ENCODE data around the gene PTGES3.
"Not testable (repeated sequence)": the region's sequence is repeated elsewhere in the genome, so short reads cannot be mapped to it uniquely, and the experiment has no call there.

Gene PTGES3

DNA sequence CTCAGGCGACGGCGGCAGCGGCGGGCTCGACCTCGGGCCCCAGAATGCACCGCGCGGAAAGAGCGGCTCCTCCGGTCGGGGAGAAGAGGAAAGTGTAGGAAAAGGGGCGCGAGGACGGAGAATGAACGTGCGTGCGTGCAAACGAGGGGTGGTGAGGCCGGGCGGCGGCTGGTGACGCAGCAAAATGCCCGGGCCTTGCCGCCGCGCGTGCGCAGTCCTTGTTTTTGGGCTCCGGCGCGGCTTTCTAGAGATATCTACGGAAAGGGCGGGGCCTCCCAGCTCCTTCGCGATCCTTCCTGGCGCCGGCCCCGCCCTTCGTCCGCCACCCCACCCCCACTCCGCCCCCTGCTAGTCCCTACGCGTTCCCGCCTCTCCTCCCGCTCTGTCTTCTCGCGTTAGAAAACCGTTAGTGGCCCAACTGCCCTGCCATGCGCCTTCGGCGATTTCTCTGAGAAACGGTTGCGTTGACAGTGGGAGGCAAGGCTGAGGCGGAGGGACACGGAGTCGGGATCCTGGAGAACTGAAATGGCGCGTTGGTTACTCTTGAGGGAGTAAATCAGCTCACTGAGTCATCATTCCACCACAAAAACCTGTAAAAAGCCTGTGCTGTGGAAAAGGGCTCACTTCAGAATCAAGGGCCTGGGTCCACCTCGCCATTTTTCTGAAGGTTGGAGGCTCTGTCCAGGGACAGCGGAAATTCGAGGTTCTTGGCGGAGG lies at the start of gene PTGES3:
Gene PTGES3, minus strand, starts transcription at position 156 of the 717 bp plus-strand sequence. CDS start 285 bp downstream, outside the sequence.
- peak; percentile 98 for DNase-seq

DNA sequence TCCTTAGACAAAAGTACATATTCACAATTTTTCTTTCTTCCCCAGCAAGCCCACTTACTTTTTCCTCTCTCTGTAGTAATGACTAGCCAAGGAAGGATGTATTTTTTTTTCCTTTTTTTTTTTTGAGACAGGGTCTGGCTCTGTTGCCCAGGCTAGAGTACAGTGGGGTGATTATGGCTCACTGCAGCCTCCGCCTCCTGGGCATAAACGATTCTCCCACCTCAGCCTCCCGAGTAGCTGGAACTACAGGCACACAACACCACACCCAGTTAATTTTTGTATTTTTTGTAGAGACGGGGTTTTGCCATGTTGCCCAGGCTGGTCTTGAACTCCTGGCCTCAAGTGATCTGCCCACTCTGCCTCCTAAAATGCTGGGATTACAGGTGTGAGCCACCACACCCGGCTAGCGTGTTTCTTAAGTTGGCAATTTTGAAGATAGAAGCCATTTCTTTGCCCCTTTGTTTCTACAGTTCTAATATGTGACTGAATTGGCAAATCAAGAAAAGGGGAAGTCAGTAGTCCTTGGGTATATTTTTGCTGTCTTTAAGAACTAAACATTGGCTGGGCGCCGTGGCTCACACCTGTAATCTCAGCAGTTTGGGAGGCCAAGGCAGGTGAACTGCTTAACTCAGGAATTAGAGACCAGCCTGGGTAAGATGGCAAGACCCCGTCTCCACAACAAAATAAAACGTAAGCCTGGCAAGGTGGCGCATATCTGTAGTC lies 40.2 kb upstream of the PTGES3 start:
- no peak for DNase-seq

DNA sequence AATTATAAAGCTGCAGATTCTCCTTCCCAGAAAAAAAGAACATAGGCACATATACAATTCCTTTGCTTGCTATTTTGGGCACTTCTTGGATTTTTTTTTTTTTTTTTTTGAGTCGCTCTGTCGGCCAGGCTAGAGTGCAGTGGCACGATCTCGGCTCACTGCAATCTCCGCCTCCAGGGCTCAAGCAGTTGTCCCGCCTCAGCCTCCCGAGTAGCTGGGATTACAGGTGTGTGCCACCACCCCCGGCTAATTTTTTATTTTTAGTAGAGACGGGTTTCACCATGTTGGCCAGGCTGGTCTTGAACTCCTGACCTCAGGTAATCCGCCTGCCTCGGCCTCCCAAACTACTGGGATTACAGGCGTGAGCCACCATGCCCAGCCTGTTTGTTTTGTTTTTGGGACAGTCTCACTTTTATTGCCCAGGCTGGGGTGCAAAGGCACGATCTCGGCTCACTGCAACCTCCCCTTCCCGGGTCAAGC lies 38.2 kb upstream of the PTGES3 start:
- not testable (repeated sequence) for DNase-seq

- DNase-seq, result no peak
Measured at GRCh38 chr12:56725723-56726102, 37.6 kb upstream of the PTGES3 start.

DNA sequence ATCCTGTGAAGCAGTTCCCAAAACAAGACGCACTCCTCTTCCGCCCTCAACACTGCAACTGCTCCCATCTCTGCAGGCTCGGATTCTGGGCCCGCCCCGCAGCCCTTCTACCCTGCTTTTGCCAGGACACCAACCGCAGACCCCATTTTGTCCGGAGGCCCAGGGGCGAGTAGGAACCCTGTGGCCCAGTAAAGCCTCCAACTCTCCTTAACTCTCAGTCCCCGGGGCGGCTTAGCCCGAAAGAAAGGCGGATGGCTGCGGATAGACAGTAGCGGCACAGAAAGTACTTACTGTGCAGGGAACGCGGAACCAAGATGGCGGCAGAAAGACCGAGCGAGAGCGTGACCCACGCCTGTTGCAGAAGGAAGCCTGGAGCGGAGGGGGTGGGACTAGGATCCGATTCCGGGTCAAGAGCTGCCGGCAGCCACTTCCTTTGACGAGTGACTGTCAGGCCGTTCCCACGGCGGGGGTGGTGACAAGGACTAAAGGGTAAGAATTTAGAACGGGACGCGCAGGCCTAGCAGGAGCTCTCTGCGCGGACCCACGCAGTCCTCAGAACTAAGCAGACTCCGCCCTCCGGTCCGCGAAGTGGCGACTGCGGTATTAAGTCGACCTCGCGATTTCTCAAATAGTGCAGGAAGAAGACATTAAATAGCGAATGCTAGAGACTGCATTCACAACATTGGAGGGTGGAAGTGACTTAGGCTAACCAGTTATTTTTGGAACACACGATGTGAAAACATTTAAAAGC lies 37.1 kb upstream of the PTGES3 start, which contains the start of gene NACA:
Gene NACA, minus strand, starts transcription at position 328 of the 751 bp plus-strand sequence. CDS start 778 bp downstream, outside the sequence.
- DNase-seq, result peak; percentile 99

- DNase-seq, result no peak
Measured at GRCh38 chr12:56724701-56724971, 36.6 kb upstream of the PTGES3 start.

DNA sequence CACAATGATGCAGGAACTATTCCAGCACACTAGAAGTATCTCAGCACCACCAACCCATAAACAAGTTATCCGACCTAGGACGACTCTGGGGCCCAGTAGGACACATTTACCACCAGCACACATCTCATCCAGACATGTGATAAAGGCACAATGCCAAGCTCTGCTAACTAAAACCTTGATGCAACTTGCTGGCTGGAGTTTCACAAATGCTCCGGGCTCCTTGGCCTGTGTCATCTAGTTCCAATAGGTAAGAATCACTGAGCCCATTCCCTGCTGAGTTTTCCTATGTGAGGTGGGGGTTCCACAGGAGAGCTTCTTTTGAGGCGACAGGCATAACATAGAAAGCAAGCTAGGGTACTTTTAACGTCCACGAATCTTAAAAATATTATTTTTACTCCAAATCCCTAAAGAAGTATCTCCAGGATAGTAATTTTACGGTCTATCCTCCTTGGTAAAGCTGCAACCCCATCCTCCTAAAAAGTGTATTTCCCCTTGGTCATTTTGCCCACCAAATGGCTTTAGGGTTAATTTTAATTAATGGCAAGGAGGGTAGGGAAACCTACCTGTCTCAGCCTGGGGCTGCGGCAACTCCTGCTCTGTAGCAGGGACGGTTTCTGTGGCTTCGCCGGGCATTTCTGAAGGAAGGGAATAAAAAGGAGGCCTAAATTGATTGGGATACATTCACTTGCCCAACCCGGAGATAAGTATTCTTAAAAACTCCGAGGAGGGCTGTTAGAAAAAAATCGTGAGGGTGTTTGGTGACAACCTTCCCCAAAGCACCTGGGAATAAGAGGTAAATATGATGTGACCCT lies 36.0 kb upstream of the PTGES3 start:
- no peak for DNase-seq

DNA sequence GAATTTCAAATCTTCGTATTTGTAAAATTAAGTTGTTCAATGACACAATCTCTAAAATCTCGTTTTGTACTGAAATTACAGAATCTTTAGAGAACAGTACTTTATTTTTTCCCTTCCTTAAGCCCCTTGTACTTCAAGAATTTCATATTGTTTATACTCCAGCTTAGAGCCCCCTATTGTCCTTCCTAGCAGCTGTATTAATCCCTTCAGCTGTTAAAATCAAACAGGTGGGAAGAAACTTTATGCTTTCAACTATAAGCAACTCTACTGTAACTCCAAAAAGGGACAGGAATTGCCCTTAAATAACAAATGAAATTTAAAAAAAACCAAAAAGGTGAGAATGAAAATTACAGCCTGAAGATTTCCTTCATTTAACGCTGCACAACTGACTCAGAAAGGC lies 35.3 kb upstream of the PTGES3 start:
- DNase-seq, result no peak

- DNase-seq, result no peak
Measured at GRCh38 chr12:56722832-56723231, 34.7 kb upstream of the PTGES3 start.

DNA sequence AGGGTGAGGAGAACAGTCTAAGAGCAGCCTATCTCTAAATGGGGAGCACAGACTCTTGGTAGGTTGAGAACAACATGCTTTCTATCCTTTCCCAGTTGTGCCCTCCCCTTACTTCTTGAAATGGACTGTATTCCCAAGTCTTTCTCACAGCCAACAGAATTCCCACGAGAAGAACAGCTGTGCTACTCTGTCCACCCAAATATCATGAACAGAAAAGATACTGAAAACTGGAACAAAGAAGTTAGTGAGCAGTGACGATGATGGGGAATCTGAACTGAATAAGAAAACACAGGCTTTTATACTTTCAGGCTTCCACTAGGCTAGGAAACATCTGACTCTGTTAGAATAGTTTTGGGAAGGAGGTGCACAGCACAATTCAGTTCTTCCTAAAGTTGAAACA lies 33.6 kb upstream of the PTGES3 start:
- DNase-seq, result no peak

DNA sequence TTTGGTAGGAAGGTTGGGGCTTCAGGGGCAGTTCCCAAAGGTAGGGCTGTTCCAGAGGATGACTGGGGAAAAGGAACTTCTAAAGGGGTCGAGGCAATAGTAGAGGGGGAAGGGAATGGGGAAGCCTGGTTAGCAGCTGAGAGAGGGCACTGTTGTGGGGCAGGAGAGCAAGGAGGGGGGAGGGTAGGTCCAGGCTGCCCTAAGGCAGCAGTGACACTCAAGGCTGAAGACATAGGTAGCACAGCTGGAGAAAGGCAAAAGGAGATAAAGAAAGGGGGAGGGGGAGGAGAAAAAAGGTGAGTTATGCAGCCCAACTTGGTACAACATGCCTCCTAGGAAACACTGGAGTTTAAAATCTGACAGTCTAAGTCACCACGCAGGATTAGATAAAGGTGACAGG lies 33.1 kb upstream of the PTGES3 start:
- no peak for DNase-seq

- DNase-seq, result no peak
Measured at GRCh38 chr12:56720731-56721151, 32.7 kb upstream of the PTGES3 start.

DNA sequence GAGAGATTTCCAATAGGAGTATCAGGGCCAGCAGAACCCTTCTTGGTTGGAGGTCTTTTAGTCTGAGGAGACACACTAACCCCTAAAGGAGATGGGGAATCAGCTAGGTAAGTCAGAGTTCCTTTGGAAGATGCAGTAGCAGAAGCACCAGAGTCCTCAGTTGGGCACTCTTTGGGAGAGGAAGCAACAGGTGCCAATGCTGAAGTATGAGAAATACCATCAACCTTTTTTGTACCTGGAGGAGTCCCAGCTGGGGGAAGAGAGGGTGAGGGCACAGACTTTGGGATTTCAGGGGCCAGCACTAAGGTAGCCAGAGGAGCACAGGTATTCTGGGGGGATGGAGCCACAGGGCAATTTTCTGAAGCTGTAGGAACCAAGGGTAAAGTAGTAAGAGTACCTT lies 31.0 kb upstream of the PTGES3 start:
- DNase-seq, result no peak

DNA sequence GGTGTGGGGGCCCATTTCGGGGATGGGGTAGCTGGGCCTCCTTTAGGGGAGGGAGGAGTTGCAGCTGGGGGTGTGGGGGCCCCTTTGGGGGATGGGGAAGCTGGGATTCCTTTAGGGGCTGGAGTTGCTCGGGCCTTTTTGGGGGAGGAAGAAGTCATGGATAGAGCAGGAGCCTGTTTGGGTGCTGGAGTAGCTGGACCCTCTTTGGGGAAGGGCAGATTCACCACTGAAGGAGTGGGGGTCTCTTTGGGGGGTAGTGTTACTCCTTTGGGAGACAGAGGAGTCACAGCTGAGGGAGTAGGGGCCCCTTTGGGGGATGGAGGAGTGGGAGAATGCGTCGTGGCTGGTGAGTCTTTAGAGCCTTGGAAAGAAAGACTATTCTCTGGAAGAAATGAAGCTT lies 30.6 kb upstream of the PTGES3 start:
- DNase-seq, result no peak

- no peak for DNase-seq
Measured at GRCh38 chr12:56718149-56718548, 30.1 kb upstream of the PTGES3 start.

GRCh38 chr12:56716933-56717880 lies 29.1 kb upstream of the PTGES3 start:
- no peak for DNase-seq

DNA sequence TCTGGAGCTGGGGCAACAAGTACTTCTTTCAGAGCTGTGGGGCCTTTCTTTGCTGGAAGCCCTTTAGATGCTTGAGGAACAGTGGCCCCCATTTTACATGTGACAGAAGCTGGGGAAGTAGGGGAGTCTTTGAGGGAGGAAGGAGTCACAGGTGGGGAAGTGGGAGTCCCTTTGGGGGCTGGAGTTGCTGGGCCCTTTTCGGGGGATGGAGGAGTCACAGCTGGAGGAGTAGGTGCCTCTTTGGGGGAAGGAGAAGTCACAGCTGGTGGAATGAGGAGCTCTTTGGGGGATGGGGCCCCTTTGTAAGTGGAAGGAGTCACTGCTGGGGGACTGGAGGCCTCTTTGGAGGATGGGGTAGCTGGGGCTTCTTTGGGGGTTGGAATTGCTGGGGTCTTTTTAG lies 28.4 kb upstream of the PTGES3 start:
- no peak for DNase-seq

DNA sequence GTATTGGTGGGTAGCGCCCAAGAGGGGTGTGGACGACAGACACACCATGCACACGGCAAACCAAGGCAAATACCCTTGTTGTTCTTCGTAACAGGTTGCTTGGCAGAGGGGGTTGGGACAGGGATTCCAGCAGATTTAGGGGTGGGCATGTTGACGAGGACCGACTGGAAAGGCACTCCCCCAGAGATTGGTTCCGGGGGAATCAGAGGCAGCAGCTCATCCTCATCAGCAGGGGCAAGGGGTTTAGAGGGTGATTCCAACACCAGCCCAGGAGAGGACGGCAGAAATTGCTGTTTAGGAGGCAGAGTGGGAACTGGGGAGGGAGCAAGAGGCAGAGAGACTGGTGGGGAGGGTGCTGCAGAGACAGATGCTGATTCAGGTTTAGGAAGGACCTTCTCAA lies 27.7 kb upstream of the PTGES3 start:
- DNase-seq, result no peak

DNA sequence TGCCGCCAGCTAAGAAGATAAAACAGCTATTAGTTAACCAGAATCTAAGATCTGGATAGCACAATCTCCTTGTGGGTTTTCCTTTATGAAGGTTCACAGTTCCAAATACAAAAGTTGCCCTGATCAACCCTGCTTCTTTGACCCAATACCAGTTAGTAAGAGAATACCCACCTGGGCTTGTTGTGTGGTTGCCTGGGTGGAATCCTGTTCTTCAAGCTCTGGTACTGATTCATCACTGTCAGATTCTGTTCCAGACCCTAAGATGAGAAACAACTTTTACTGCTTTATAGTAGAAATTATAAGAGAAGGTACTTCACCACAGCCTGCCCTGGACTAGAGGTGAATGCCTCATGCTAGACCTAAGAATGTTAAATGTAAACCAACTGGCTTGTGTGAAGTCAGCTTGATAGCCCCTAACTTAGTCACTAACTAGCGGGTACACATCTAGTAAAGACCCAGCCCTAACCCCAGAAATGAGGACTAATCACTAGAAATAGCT lies 26.4 kb upstream of the PTGES3 start:
- no peak for DNase-seq

DNA sequence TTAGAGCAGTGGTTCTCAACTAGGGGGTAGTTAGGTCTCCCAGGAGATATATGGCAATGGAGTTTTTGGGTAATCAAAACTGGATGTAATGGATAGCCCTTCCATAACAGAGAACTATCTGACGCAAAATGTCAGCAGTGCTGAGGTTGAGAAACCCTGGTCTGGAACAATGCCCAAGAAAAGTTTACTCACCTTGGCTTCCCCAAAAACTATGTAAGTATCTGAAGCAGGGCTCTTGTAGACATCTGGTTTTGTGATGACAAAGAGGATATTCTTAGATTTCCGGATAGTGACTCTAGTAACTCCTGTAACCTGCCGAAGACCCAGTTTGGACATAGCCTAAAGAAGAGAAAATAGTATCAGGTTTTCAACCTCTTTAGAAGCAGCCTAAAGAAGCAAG lies 25.3 kb upstream of the PTGES3 start:
- no peak for DNase-seq

DNA sequence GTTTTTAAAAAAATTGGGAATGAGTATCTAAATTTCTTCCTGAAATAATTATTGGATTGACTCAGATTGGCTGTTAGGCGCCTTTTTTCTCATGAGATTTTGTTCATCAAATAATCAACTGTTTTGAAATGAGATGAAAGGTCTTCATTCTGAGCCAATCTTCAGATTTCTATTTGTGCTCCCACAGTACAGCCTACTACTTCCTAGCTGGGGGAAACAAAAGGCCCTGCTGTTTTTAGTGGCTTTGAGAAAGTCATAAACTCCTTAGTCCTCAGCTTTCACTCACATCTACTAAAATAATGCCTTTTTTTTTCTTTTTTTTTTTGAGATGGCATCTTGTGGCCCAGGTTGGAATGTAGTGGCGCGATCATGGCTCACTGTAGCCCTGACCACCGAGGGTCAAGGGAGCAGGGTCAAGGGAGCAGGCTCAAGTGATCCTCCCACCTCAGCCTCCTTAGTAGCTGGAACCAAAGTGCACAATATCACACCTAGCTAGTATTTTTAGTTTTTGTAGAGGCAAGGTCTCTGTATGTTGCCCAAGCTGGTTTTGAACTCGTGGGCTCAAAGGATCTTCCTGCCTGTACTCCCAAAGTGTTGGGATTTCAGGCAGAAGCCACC lies 21.8 kb upstream of the PTGES3 start:
- DNase-seq, result no peak
